Measurements from ENCODE around the gene SH2D6. TPM values are rescaled to one million over a fixed set of nuclear protein-coding genes. Genes with fewer than 3 reads are reported as not detected.

Gene SH2D6
- 0.56 to 1.8 TPM (median 0.92 TPM) in 5 replicates for total RNA-seq (2022; extraction: Qiagen RNA extraction)

GRCh38 chr2:85418132-85419008, at the start of gene SH2D6:
Gene SH2D6, plus strand, starts transcription at chr2:85418714. Its CDS starts 10,752 bp downstream, at chr2:85429466.

GRCh38 chr2:85409845-85410583, 8.5 kb upstream of the SH2D6 start, which contains the start of gene CAPG:
Gene CAPG, minus strand, starts transcription at chr2:85410366. Its CDS starts 8,221 bp downstream, at chr2:85402145.

Other genes starting within 250 kb of the SH2D6 start
- gene TGOLN2, start 90.7 kb upstream of the SH2D6 start, total RNA-seq (2022; extraction: Qiagen RNA extraction) = 84.0 to 106 TPM (median 100 TPM) in 5 replicates
- gene RETSAT, start 64.2 kb upstream of the SH2D6 start, total RNA-seq (2022; extraction: Qiagen RNA extraction) = 51.9 to 58.7 TPM (median 54.9 TPM) in 5 replicates
- gene ELMOD3, start 63.9 kb upstream of the SH2D6 start, total RNA-seq (2022; extraction: Qiagen RNA extraction) = 9.8 to 12.7 TPM (median 11.2 TPM) in 5 replicates
- gene CAPG, start 8.3 kb upstream of the SH2D6 start, total RNA-seq (2022; extraction: Qiagen RNA extraction) = 90.1 to 120 TPM (median 107 TPM) in 5 replicates
- gene MAT2A, start 120.5 kb downstream of the SH2D6 start, total RNA-seq (2022; extraction: Qiagen RNA extraction) = 536 to 569 TPM (median 559 TPM) in 5 replicates
- 34.5 to 45.3 TPM (median 44.6 TPM) in 5 replicates for gene GGCX, start 142.8 kb downstream of the SH2D6 start, total RNA-seq (2022; extraction: Qiagen RNA extraction)
- gene VAMP8, start 158.9 kb downstream of the SH2D6 start, total RNA-seq (2022; extraction: Qiagen RNA extraction) = 15.7 to 19.5 TPM (median 18.1 TPM) in 5 replicates
- 0.22 TPM in 1 of 5 replicates, not detected in the others for gene VAMP5, start 165.7 kb downstream of the SH2D6 start, total RNA-seq (2022; extraction: Qiagen RNA extraction)
- gene RNF181, start 177.0 kb downstream of the SH2D6 start, total RNA-seq (2022; extraction: Qiagen RNA extraction) = 186 to 196 TPM (median 192 TPM) in 5 replicates
- gene TMEM150A, start 184.0 kb downstream of the SH2D6 start, total RNA-seq (2022; extraction: Qiagen RNA extraction) = 11.9 to 16.0 TPM (median 15.1 TPM) in 5 replicates
- 21.8 to 28.5 TPM (median 26.7 TPM) in 5 replicates for gene C2orf68, start 193.4 kb downstream of the SH2D6 start, total RNA-seq (2022; extraction: Qiagen RNA extraction)
- 69.7 to 72.2 TPM (median 70.4 TPM) in 5 replicates for gene USP39, start 197.5 kb downstream of the SH2D6 start, total RNA-seq (2022; extraction: Qiagen RNA extraction)
- 0.05 to 0.53 TPM (median 0.09 TPM) in 5 replicates for gene SFTPB, start 249.5 kb downstream of the SH2D6 start, total RNA-seq (2022; extraction: Qiagen RNA extraction)

Measured in A549 treated with Mapracorat at 1 μM for 4 hours (cell line).